Activated naive CD4-positive, alpha-beta T cell treated with anti-CD3 and anti-CD28 coated beads, Interleukin-2, amount 10 ng/mL, durations not matched to agents 7 days and 5 days (primary cell): ENCODE results near the gene FAM53A.

Source experiments
- CTCF ChIA-PET: fragments of 350-600 bp; sonication (Branson Sonifier 250); formaldehyde crosslinking; loops from one replicate; lab custom pipeline; 2021; ENCODE audit warnings: antibody characterized with exemption; lab: Charles Lee
- DNase-seq: peaks from one replicate; pipeline ENCODE4 v3.0.0-alpha.2; 2020
- H3K27ac Mint-ChIP-seq: one replicate; pipeline ENCODE4 v1.8.0; 2021; ENCODE audit warnings: mild to moderate bottlenecking, moderate library complexity, mixed read lengths
- H3K27me3 Mint-ChIP-seq: one replicate; pipeline ENCODE4 v1.8.0; 2021; ENCODE audit warnings: mild to moderate bottlenecking, mixed read lengths
- H3K36me3 Mint-ChIP-seq: one replicate; pipeline ENCODE4 v1.8.0; 2021; ENCODE audit warnings: mixed read lengths
- H3K4me1 Mint-ChIP-seq: one replicate; pipeline ENCODE4 v1.8.0; 2021; ENCODE audit warnings: mixed read lengths
- H3K4me3 Mint-ChIP-seq: one replicate; pipeline ENCODE4 v1.8.0; 2021; ENCODE audit warnings: mild to moderate bottlenecking, moderate library complexity, mixed read lengths
- H3K9me3 Mint-ChIP-seq: one replicate; pipeline ENCODE4 v1.8.0; 2021; ENCODE audit warnings: mixed read lengths

The FAM53A gene

DNA sequence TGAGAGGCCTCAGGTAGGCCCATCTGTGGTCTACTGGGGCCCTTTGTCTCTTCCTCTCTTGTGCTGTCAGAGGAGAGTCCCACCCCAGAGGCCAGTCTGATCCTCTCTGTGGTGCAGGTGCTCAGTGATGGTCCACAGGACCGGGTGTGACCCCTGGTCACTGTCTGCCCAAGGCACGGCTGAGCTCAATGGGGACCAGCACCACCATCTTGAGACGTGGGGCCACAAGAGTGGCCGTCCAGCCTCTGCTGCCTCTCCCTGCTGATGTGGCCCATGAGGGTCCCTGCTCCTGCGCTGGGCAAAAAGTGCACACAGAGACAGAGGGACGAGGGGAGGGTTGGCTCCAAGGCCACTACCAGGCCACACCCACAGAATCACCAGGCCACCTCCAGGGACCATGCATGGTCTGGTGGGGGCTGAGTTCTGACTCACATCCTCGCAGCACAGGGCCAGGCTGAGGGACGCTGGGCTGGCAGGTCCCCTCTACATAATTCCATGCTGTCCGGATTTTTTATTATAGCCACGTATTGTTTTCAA lies 88.3 kb downstream of the FAM53A start:
- peaks cover 5% of the 10 kb centered on the region for H3K27me3 Mint-ChIP-seq
- H3K4me3 Mint-ChIP-seq: no peak overlapping the region
- no peaks in the 10 kb centered on the region for H3K36me3 Mint-ChIP-seq
- peaks cover 2% of the 10 kb centered on the region for H3K4me1 Mint-ChIP-seq
- CTCF ChIA-PET: no interaction called here
- no peak overlapping the region for H3K27ac Mint-ChIP-seq
- no peak for DNase-seq
- H3K9me3 Mint-ChIP-seq: peaks cover 7% of the 10 kb centered on the region

DNA sequence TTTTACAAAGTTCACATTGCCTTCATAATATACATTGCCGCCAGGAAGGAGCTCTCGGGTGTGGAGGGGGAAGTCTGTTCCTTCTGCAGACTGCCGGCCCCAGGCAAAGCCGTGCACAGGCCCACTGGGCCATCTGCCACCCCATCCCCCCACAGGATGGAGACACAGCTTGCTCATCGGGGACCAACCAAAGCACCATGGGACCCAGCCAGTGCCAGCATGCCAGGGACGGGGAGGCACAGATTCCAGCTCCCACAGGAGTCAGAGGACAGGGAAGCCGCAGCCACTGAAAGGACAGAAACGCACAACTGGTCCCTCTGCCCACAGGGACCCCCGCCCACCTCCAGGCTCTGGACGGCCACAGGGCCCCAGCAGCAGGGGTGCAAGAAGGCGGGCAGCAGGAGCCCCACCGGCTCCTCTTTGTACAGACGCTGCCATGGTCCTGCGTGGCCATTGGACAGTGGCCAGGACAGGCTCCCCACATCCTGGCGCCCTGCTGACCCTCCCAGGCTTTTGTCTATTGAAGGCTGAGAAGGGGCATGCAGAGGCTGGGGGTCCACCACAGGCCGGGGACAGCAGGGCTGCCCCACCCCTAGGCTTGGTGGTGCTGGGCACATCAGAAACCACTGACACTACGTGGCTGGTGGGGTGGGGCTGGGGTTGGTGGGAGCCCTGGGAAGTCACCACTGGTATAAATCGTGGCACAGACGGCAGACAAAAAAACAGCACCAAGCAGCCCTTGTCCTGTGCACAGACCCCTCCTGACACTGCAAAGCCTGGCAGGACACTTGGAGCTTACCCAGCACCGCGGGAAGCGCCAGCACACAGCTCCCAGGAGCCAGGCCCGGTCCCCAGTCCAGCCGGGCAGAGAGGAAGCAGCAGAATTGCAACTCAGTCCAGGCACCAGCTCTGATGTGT lies 89.0 kb downstream of the FAM53A start:
- Mint-ChIP-seq H3K4me1 (no peaks in the 10 kb centered on the region), H3K4me3 (no peak overlapping the region), H3K27me3 (peaks cover 9% of the 10 kb centered on the region), H3K9me3 (peaks cover 10% of the 10 kb centered on the region), H3K36me3 (no peaks in the 10 kb centered on the region), H3K27ac (no peak overlapping the region)
- DNase-seq: no peak
- CTCF ChIA-PET: no interaction called here

DNA sequence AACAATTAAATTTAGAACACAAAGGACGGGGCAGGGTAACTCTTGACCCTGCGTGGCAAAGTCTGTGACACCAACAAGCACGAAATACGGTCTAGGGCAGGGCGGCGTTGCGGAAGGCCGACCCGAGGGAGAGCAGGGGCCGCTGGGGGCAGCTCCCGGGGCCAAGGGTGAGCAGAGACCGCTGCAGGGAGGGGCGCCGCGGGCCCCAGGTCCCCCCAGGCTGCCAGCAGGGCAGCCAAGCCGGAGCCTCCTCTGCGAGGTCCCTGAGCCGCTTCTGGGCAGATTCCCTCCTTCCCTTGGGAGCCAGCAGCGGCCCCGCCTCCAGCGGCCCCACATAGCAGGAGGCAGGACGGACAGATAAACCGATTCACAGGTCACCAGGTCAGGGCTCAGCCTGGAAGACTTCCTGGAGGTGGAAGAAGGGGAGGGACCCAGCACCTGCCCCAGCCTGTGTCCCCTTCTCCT lies 90.2 kb downstream of the FAM53A start:
- H3K27ac Mint-ChIP-seq: no peak overlapping the region
- H3K9me3 Mint-ChIP-seq: peaks cover 13% of the 10 kb centered on the region
- no peaks in the 10 kb centered on the region for H3K4me1 Mint-ChIP-seq
- peaks cover 10% of the 10 kb centered on the region for H3K27me3 Mint-ChIP-seq
- H3K36me3 Mint-ChIP-seq: no peaks in the 10 kb centered on the region
- CTCF ChIA-PET: no interaction called here
- DNase-seq: no peak
- H3K4me3 Mint-ChIP-seq: no peak overlapping the region

DNA sequence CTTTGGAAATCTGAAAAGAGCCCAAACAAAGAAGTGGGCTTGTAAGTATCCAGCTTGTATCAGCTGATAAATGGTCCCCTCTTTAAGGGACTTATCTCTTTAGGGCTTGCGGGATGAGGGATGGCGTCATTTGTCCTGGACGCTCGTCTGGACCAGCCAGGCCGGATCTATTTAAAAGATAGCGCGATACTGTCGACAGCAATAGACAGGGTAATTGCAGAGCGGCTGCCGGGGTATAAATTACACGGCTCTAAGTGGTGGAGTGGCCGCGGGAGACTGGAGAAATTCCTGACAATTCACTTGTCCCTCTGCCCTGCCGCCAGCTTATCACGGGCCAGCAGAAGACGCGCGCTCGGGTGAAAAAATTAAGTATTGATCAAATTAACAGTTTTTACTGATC lies 90.7 kb downstream of the FAM53A start:
- no peak overlapping the region for H3K27ac Mint-ChIP-seq
- DNase-seq: no peak
- no peak overlapping the region for H3K4me3 Mint-ChIP-seq
- no peaks in the 10 kb centered on the region for H3K36me3 Mint-ChIP-seq
- peaks cover 12% of the 10 kb centered on the region for H3K27me3 Mint-ChIP-seq
- CTCF ChIA-PET: no interaction called here
- peaks cover 15% of the 10 kb centered on the region for H3K9me3 Mint-ChIP-seq
- no peaks in the 10 kb centered on the region for H3K4me1 Mint-ChIP-seq

DNA sequence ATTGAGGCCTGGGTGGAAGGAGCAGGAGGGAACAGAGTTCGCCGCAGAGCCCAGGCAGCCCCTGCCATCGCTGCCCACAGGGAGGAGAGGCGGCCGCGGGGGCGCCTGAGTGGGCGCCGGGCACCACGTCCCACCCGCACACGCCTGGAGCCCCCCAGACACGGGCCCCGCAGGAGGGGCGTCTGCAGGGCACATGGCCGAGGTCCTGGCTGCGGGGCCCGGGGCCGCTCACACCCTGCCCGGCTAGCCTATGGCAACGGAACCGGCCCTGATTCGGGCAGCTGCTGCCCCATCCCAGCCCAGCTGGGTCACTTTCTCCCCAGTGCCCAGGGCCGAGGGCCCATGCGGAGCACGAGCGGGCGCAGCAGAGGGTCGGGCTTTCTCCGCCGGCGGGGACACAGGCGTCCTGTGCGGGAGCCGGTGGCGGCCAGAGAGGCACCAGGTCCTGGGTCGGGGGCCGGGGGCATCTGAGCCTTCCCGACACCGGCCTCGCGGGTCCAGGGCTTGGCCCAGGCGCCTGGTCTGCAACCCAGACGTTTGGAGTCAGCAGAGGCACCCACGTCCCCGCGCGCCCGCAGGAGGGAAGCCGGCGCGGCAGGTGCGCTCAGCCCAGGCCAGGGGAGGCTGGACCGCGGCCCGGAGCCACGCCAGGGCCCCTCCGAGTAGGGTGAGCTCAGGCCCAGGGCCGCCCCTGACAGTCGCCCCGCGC lies 91.2 kb downstream of the FAM53A start:
- Mint-ChIP-seq H3K36me3 (no peaks in the 10 kb centered on the region), H3K9me3 (peaks cover 15% of the 10 kb centered on the region), H3K27me3 (peaks cover 17% of the 10 kb centered on the region), H3K4me1 (no peaks in the 10 kb centered on the region), H3K4me3 (no peak overlapping the region), H3K27ac (no peak overlapping the region)
- CTCF ChIA-PET: no interaction called here
- no peak for DNase-seq

DNA sequence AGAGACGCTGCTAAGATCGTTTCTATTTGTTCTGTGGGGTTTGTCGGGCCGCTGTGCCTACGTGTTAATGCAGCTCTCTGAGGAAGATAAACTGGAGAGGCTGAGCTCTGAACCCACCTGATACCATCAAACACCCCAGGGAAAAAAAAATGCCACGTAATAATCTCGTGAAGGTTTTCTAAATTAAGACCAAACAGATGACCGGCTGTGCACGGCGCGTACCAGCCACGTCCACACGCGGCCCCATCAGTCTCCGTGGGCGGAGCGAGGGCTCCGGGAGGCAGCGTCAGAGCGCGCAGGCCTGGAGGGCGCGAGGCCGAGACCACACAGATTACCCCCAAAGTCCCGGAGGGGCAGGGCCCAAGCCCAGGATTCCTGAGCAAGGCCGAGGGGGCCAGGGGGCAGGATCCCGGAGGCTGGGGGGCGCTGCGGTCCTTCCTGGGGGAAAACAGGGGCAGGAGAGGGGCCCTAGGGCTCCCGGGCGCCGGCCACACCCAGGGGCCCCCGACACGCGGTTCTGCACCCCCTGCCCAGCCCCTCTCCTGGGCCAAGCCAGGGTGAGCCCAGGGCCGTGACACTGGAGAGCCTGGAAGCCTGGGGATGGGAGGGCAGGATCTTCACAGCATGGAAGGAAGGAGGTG lies 91.9 kb downstream of the FAM53A start:
- H3K9me3 Mint-ChIP-seq: peaks cover 15% of the 10 kb centered on the region
- no peak for DNase-seq
- H3K4me3 Mint-ChIP-seq: no peak overlapping the region
- H3K27ac Mint-ChIP-seq: no peak overlapping the region
- no peaks in the 10 kb centered on the region for H3K36me3 Mint-ChIP-seq
- peaks cover 17% of the 10 kb centered on the region for H3K27me3 Mint-ChIP-seq
- CTCF ChIA-PET: no interaction called here
- no peaks in the 10 kb centered on the region for H3K4me1 Mint-ChIP-seq

DNA sequence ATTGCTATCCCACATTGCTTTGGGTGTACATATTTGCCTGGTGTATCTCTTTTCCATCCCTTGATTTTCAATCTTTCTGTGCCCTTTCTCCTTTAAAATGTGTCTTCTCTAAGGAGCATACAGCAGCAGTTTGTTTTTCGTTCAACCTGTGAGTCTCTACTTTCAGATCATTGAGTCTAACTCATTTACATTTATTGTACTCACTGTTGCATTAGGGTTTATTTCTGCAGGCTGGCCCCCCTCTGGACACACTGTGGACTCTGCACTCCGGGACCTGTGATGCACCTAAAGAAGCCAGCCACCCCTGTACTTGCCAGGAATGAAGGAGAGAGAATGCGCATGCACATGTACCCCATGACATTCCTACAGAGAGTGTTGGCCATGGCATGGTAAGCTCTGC lies 93.0 kb downstream of the FAM53A start:
- Mint-ChIP-seq H3K9me3 (peaks cover 15% of the 10 kb centered on the region), H3K27ac (no peak overlapping the region), H3K4me1 (no peaks in the 10 kb centered on the region), H3K27me3 (peaks cover 17% of the 10 kb centered on the region), H3K36me3 (no peaks in the 10 kb centered on the region), H3K4me3 (no peak overlapping the region)
- CTCF ChIA-PET: no interaction called here
- no peak for DNase-seq

DNA sequence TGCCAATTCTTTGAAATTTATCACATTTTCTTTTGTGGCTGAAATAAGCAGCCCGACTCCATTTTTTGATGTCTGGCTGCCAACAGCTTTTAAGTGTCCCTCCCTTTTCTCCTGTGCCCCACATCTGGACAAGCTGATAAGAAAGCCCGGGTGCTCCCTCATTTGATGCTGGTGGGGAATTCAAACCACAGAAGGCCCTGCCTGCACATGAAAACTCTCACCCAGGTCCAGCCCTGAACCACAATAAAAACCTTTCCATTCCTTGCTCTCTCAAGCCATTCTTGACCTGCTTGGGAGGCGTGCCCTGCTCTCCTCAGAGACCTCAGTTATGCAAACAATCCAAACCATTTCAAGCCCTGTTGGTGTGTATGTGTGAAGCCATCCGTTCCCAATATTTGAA lies 93.9 kb downstream of the FAM53A start:
- H3K9me3 Mint-ChIP-seq: peaks cover 15% of the 10 kb centered on the region
- no peaks in the 10 kb centered on the region for H3K4me1 Mint-ChIP-seq
- peaks cover 21% of the 10 kb centered on the region for H3K27me3 Mint-ChIP-seq
- no peaks in the 10 kb centered on the region for H3K36me3 Mint-ChIP-seq
- no peak overlapping the region for H3K27ac Mint-ChIP-seq
- no peak overlapping the region for H3K4me3 Mint-ChIP-seq
- CTCF ChIA-PET: no interaction called here
- DNase-seq: no peak
